ENCODE data around the gene TGFBR1. TPM values are rescaled to one million over a fixed set of nuclear protein-coding genes. Genes with fewer than 3 reads are reported as not detected.

Gene TGFBR1
- total RNA-seq, 2 experiments from 2014 or later: 12.9 to 14.6 TPM

- Mint-ChIP-seq H3K36me3 (ENCODE audit: low read depth) (peaks cover 17% of the 10 kb centered on the region), H3K27ac (peak overlapping the region; percentile 50), H3K4me1 (ENCODE audit: low read depth) (peaks cover 80% of the 10 kb centered on the region), H3K9me3 (no peaks in the 10 kb centered on the region), H3K27me3 (no peaks in the 10 kb centered on the region), H3K4me3 (peak overlapping the region; percentile 88)
- ATAC-seq (ENCODE audit: poor library complexity) (no peak), DNase-seq (no peak)
- intact Hi-C loops (cut with DNase I, micrococcal nuclease): loop anchor here (1.0 to 10.0 kb wide), 4 partner anchors 12 to 1123 kb away; partner anchors contain the start of genes ALG2 (in 1 of the 2), ANP32B (in 1 of the 2) and SEC61B (in 1 of the 2)
- no peak overlapping the region for H3K27ac ChIP-seq (ENCODE audit: low read depth in 1 of 2, low read length in 2 of 2)
- POLR2A ChIA-PET: interaction anchor here (2.3 to 6.0 kb wide), 4 partner anchors 13 to 49 kb away, joined by 7 to 73 read pairs (median 55); no protein-coding TSS in a partner anchor
- CTCF ChIA-PET: no interaction called here
- no peaks in the 10 kb centered on the region for H3K36me3 ChIP-seq (ENCODE audit: insufficient read depth, low read length)
- H3K9me3 ChIP-seq (ENCODE audit: control insufficient read depth in 1 of 2, insufficient read depth in 1 of 2, low read length in 2 of 2): no peaks in the 10 kb centered on the region
- peaks cover 55% of the 10 kb centered on the region for H3K4me1 ChIP-seq (ENCODE audit: insufficient read depth, low read length)
- H3K27me3 ChIP-seq (ENCODE audit: control insufficient read depth in 1 of 2, insufficient read depth in 2 of 2, low read length in 2 of 2): no peaks in the 10 kb centered on the region
- no peak for TF ChIP-seq CTCF (IDR thresholded peaks at IDR 0.05)
- peak overlapping the region; percentile 81 for H3K4me3 ChIP-seq (ENCODE audit: low read length)
Measured at GRCh38 chr9:99107421-99107820, 2.5 kb downstream of the TGFBR1 start.

DNA sequence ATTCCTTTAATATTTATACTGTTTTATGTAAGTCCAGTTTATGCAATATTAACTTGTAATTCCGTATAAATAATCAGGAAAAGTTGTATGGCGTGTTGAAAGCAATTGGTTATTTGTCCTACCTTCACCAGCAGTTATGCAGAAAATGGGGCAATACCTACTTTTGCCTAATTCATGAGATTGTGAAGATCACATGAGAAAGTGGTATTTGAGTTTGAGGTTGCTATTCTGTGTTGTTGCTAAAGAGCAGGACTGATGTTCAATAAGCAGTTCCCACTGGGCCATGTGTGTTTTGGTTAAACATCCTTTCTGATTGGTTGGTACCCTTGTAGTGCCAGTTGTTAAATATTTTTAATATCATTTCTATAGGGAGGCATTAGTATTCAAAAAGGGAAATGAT is 3.2 kb downstream of the TGFBR1 start:
- Histone ChIP-seq H3K9me3 (ENCODE audit: control insufficient read depth in 1 of 2, insufficient read depth in 1 of 2, low read length in 2 of 2) (no peaks in the 10 kb centered on the region), H3K27me3 (ENCODE audit: control insufficient read depth in 1 of 2, insufficient read depth in 2 of 2, low read length in 2 of 2) (no peaks in the 10 kb centered on the region), H3K4me3 (ENCODE audit: low read length) (no peak overlapping the region), H3K36me3 (ENCODE audit: insufficient read depth, low read length) (no peaks in the 10 kb centered on the region), H3K27ac (ENCODE audit: low read depth in 1 of 2, low read length in 2 of 2) (no peak overlapping the region), H3K4me1 (ENCODE audit: insufficient read depth, low read length) (peaks cover 63% of the 10 kb centered on the region)
- DNase-seq: no peak
- Mint-ChIP-seq H3K27me3 (no peaks in the 10 kb centered on the region), H3K9me3 (no peaks in the 10 kb centered on the region), H3K4me1 (ENCODE audit: low read depth) (peaks cover 85% of the 10 kb centered on the region), H3K4me3 (peak overlapping the region; percentile 88), H3K36me3 (ENCODE audit: low read depth) (peaks cover 17% of the 10 kb centered on the region), H3K27ac (peak overlapping the region; percentile 67)
- CTCF ChIA-PET: no interaction called here
- POLR2A ChIA-PET: interaction anchor here (1.0 to 2.3 kb wide), 2 partner anchors 31 to 50 kb away, joined by 3 to 7 read pairs; no protein-coding TSS in a partner anchor
- ATAC-seq (ENCODE audit: poor library complexity): no peak
- no peak for TF ChIP-seq CTCF (IDR thresholded peaks at IDR 0.05)
- intact Hi-C loops (cut with DNase I, micrococcal nuclease): loop anchor here (5.0 to 10.0 kb wide), 2 partner anchors 114 to 1123 kb away; partner anchors contain the start of genes ALG2 (in 1 of the 2), ANP32B (in 1 of the 2) and SEC61B (in 1 of the 2)

GRCh38 chr9:99109522-99109921 is 4.6 kb downstream of the TGFBR1 start:
- H3K4me1 ChIP-seq (ENCODE audit: insufficient read depth, low read length): peaks cover 57% of the 10 kb centered on the region
- intact Hi-C loops (cut with DNase I, micrococcal nuclease): loop anchor here (5.0 to 10.0 kb wide), 2 partner anchors 113 to 1125 kb away; partner anchors contain the start of genes ALG2 (in 1 of the 2), ANP32B (in 1 of the 2) and SEC61B (in 1 of the 2)
- no peak for ATAC-seq (ENCODE audit: poor library complexity)
- H3K9me3 ChIP-seq (ENCODE audit: control insufficient read depth in 1 of 2, insufficient read depth in 1 of 2, low read length in 2 of 2): no peaks in the 10 kb centered on the region
- no peak overlapping the region for H3K4me3 ChIP-seq (ENCODE audit: low read length)
- ChIA-PET CTCF (no interaction called here), POLR2A (no interaction called here)
- peaks cover 85% of the 10 kb centered on the region for H3K4me1 Mint-ChIP-seq (ENCODE audit: low read depth)
- H3K27me3 Mint-ChIP-seq: no peaks in the 10 kb centered on the region
- DNase-seq: peak in 3 of 14 experiments; percentile 40 to 63 (median 59)
- H3K27me3 ChIP-seq (ENCODE audit: control insufficient read depth in 1 of 2, insufficient read depth in 2 of 2, low read length in 2 of 2): no peaks in the 10 kb centered on the region
- peaks cover 9% of the 10 kb centered on the region for H3K36me3 Mint-ChIP-seq (ENCODE audit: low read depth)
- TF ChIP-seq CTCF (IDR thresholded peaks at IDR 0.05): no peak
- H3K27ac Mint-ChIP-seq: peak overlapping the region; percentile 67
- H3K27ac ChIP-seq (ENCODE audit: low read depth in 1 of 2, low read length in 2 of 2): no peak overlapping the region
- no peaks in the 10 kb centered on the region for H3K36me3 ChIP-seq (ENCODE audit: insufficient read depth, low read length)
- H3K4me3 Mint-ChIP-seq: peak overlapping the region; percentile 88
- no peaks in the 10 kb centered on the region for H3K9me3 Mint-ChIP-seq
